A673 (cell line): ENCODE measurements around the gene PAX4. TPM values are rescaled to one million over a fixed set of nuclear protein-coding genes. Genes with fewer than 3 reads are reported as not detected.

Experiments used
- BruUV-seq: library from RNA; stranded (reverse); fragments of 400-500 nt; replicated peaks from 2 replicates; lab custom pipeline; 2021; lab: Mats Ljungman, UMichigan
- CTCF ChIA-PET: fragments of 300-600 bp; sonication (Branson Sonifier 250); formaldehyde crosslinking; loops from one replicate; lab custom pipeline; 2022; ENCODE audit warnings: antibody characterized with exemption; lab: Charles Lee
- POLR2A ChIA-PET: fragments of 300-600 bp; sonication (Branson Sonifier 250); formaldehyde crosslinking; loops from one replicate; lab custom pipeline; 2022; ENCODE audit warnings: antibody characterized with exemption; ENCODE audit not compliant: low non-redundant PET; lab: Charles Lee
- DNase-seq: peaks from one replicate; pipeline ENCODE4 v3.0.0-alpha.2; 2015; ENCODE audit warnings: low spot score
- H3K27ac ChIP-seq: fragments of 200-600 bp; sonication (generic); 2 replicates; pipeline ENCODE4 v1.5.1; 2016; ENCODE audit warnings: mixed run types, low read depth, mild to moderate bottlenecking, mixed read lengths, antibody characterized with exemption, low read length; ENCODE audit not compliant: poor library complexity, severe bottlenecking
- H3K27me3 ChIP-seq: fragments of 200-600 bp; sonication (generic); replicated peaks from 2 replicates; pipeline ENCODE4 v1.6.1; 2017; ENCODE audit warnings: mixed run types, low read depth, mild to moderate bottlenecking, mixed read lengths, antibody characterized with exemption, low read length; ENCODE audit not compliant: insufficient read depth, poor library complexity
- H3K36me3 ChIP-seq: fragments of 200-600 bp; sonication (generic); 2 replicates; pipeline ENCODE4 v1.6.1; 2016; ENCODE audit warnings: mixed run types, mild to moderate bottlenecking, mixed read lengths, antibody characterized with exemption, low read length; ENCODE audit not compliant: insufficient read depth, poor library complexity, severe bottlenecking
- H3K4me1 ChIP-seq: fragments of 200-600 bp; sonication (generic); 2 replicates; pipeline ENCODE4 v1.6.1; 2017; ENCODE audit warnings: mixed run types, mild to moderate bottlenecking, mixed read lengths, antibody characterized with exemption, low read length; ENCODE audit not compliant: insufficient read depth, poor library complexity, severe bottlenecking
- H3K4me3 ChIP-seq: fragments of 200-600 bp; sonication (generic); 2 replicates; pipeline ENCODE4 v1.5.1; 2016; ENCODE audit warnings: low read depth, mixed run types, mild to moderate bottlenecking, mixed read lengths, low read length; ENCODE audit not compliant: poor library complexity, severe bottlenecking
- H3K9me3 ChIP-seq: fragments of 200-600 bp; sonication (generic); 2 replicates; pipeline ENCODE4 v1.6.1; 2016; ENCODE audit warnings: mixed run types, low read depth, mild to moderate bottlenecking, mixed read lengths, antibody characterized with exemption, low read length; ENCODE audit not compliant: poor library complexity, severe bottlenecking
- CTCF ChIP-seq: fragments of 300-800, 200-600 bp; sonication (generic); conservative IDR thresholded peaks from 2 replicates; pipeline ENCODE4 v1.5.1; 2017; ENCODE audit warnings: low read depth, mild to moderate bottlenecking, antibody characterized with exemption, low read length, moderate library complexity, mixed read lengths
- EZH2 ChIP-seq: fragments of 200-600 bp; sonication (generic); IDR thresholded peaks from 2 replicates; pipeline ENCODE4 v1.6.1; 2017; ENCODE audit warnings: borderline replicate concordance, low read depth, mild to moderate bottlenecking, mixed read lengths, antibody characterized with exemption, low read length; ENCODE audit not compliant: poor library complexity, severe bottlenecking
- intact Hi-C: fragments of 100-400 bp; cut with micrococcal nuclease; formaldehyde crosslinking; loops from one replicate; pipeline ENCODE4 v1.10.0; 2022; ENCODE audit not compliant: unreplicated experiment
- total RNA-seq: library from RNA; stranded (reverse); gene quantifications from 2 replicates; pipeline ENCODE4 v1.2.3, GENCODE V29; 2021

The PAX4 gene
- total RNA-seq, 1 experiment from 2014 or later: not detected

- no peaks in the 10 kb centered on the region for H3K27me3 ChIP-seq
- H3K9me3 ChIP-seq: no peaks in the 10 kb centered on the region
- TF ChIP-seq CTCF (no peak), EZH2 (no peak)
- H3K4me1 ChIP-seq: peaks cover 17% of the 10 kb centered on the region
- CTCF ChIA-PET: no interaction called here
- no peak for DNase-seq
- POLR2A ChIA-PET: no interaction called here
- H3K36me3 ChIP-seq: no peaks in the 10 kb centered on the region
- intact Hi-C loops: no loop called here
- H3K27ac ChIP-seq: no peak overlapping the region
- no peak overlapping the region for H3K4me3 ChIP-seq
- BruUV-seq: no TSS peak
These were observed 37.8 kb upstream of the PAX4 start for GRCh38 chr7:127655720-127656119.

GRCh38 chr7:127654404-127655394 lies 36.8 kb upstream of the PAX4 start:
- POLR2A ChIA-PET: no interaction called here
- no peak overlapping the region for H3K27ac ChIP-seq
- H3K4me3 ChIP-seq: peak overlapping the region; percentile 4
- intact Hi-C loops: no loop called here
- BruUV-seq: no TSS peak
- H3K36me3 ChIP-seq: no peaks in the 10 kb centered on the region
- TF ChIP-seq EZH2: no peak
- TF ChIP-seq CTCF: no peak
- peaks cover 17% of the 10 kb centered on the region for H3K4me1 ChIP-seq
- H3K27me3 ChIP-seq: no peaks in the 10 kb centered on the region
- CTCF ChIA-PET: no interaction called here
- H3K9me3 ChIP-seq: no peaks in the 10 kb centered on the region
- peak; percentile 18 for DNase-seq

DNA sequence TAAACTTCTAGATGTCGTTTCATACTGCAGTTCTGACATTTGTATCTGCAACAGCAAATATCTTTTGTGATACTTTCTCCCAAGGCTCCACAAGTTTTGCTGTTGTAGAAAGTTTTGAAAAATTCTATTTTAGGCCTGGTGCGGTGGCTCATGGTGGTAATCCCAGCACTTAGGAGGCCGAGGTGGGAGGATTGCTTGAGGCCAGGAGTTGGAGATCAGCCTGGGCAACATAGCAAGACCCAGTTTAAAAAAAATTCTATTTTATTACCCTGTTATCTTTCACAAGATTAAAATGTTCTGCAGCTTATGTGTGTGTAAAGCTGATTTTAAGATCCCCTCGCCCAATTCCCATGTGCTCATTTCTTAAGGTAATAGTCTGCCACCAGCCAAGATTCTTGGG lies 35.5 kb upstream of the PAX4 start:
- intact Hi-C loops: no loop called here
- no peaks in the 10 kb centered on the region for H3K36me3 ChIP-seq
- H3K9me3 ChIP-seq: no peaks in the 10 kb centered on the region
- H3K27ac ChIP-seq: peak overlapping the region; percentile 90
- H3K27me3 ChIP-seq: no peaks in the 10 kb centered on the region
- DNase-seq: no peak
- no peak for TF ChIP-seq EZH2
- H3K4me1 ChIP-seq: peaks cover 17% of the 10 kb centered on the region
- ChIA-PET POLR2A (no interaction called here), CTCF (no interaction called here)
- BruUV-seq: no TSS peak
- peak overlapping the region; percentile 71 for H3K4me3 ChIP-seq
